Lower leg skin (tissue), 4 donors: ENCODE data around the gene MCM9. TPM values are rescaled to one million over a fixed set of nuclear protein-coding genes. Genes with fewer than 3 reads are reported as not detected.
A peak's percentile ranks its signal among the peaks of the same experiment; 100 is the strongest.

Experiments used
- DNase-seq, 2 donors: peaks; one replicate each; pipeline ENCODE4 v3.0.0-alpha.2; 2019; ENCODE audit warnings: low spot score in 2 of 2
- H3K4me3 ChIP-seq: fragments of 200-600 bp; sonication (generic); 2 replicates; pipeline ENCODE4 v1.5.1; 2017; ENCODE audit warnings: mild to moderate bottlenecking, low read depth; ENCODE audit not compliant: poor library complexity, severe bottlenecking
- POLR2A ChIP-seq, 2 donors: fragments of 450-650 bp; IDR thresholded peaks; one replicate each; pipeline ENCODE4 v1.6.1; 2016 to 2017; ENCODE audit warnings: antibody characterized with exemption in 2 of 2, mild to moderate bottlenecking in 1 of 2, moderate library complexity in 1 of 2
- WGBS, 2 donors: methylation state at CpG; one replicate each; pipeline ENCODE4 v1.1.5; 2018; 5-methylcytosine and 5-hydroxymethylcytosine counted together
- intact Hi-C: fragments of 100-400 bp; cut with DNase I; formaldehyde crosslinking; loops from one replicate; pipeline ENCODE4 v1.15.0; 2023; ENCODE audit warnings: low total_unique reads
- total RNA-seq, 4 donors: library from RNA; depleted of rRNA; stranded (reverse); fragments of >200 nt; gene quantifications; one replicate each; pipeline ENCODE4 v1.1.0, GENCODE V29; 2016
- TF ChIP-seq, protein P1 (sequence below), 3 donors: fragments of 450-650 bp; IDR thresholded peaks; one replicate each; pipeline ENCODE4 v1.5.1; 2016; ENCODE audit warnings: antibody characterized with exemption in 3 of 3, mild to moderate bottlenecking in 3 of 3, moderate library complexity in 2 of 3

The MCM9 gene
- total RNA-seq, 4 donors from 2014 or later: 21.3 to 29.6 (median 27.6) TPM

DNA sequence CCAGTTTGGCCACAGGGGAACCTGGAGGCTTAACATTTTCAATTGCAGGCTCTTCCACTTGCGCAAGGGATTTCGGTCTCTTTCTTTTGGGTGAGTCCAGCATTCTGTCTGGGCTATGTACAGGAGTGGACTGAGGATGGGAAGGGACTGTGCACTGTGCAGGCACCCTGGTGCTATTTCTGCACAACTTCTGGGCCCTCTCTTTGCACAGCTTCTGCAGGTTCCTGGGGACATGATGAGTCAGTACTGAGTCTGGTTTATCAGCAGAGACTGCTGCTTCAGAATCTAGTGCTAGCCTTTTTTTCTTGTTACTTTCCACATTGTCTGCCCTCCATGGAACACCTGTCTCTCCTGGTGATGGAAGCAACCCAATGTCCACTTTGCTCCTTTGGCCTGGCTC is 119.5 kb downstream of the MCM9 start:
- intact Hi-C loops: no loop called here
- H3K4me3 ChIP-seq: no peak overlapping the region
- 93 to 97% methylated on average over 2 of the region's 2 CpGs for WGBS, 2 donors
- DNase-seq: no peak
- TF ChIP-seq, protein P1, sequence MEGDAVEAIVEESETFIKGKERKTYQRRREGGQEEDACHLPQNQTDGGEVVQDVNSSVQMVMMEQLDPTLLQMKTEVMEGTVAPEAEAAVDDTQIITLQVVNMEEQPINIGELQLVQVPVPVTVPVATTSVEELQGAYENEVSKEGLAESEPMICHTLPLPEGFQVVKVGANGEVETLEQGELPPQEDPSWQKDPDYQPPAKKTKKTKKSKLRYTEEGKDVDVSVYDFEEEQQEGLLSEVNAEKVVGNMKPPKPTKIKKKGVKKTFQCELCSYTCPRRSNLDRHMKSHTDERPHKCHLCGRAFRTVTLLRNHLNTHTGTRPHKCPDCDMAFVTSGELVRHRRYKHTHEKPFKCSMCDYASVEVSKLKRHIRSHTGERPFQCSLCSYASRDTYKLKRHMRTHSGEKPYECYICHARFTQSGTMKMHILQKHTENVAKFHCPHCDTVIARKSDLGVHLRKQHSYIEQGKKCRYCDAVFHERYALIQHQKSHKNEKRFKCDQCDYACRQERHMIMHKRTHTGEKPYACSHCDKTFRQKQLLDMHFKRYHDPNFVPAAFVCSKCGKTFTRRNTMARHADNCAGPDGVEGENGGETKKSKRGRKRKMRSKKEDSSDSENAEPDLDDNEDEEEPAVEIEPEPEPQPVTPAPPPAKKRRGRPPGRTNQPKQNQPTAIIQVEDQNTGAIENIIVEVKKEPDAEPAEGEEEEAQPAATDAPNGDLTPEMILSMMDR (IDR thresholded peaks at IDR 0.05): no peak
- no peak for TF ChIP-seq POLR2A (IDR thresholded peaks at IDR 0.05)

DNA sequence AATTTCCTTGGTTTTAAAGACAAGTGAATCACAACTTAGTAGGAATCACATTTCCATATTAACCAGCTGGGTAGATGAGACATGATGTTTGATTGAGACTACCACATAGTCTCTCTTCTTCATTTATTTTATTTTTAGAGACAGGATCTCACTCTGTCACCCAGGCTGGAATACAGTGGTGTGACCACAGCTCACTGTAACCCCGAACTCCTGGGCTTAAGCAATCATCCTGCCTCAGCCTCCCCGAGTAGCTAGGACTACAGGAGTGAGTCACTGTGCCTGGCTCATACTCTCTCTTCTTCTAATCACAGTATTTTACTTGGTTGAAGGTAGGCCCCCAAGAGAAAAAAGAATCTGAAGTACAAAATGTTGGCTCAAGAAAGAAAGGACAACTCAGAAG is 121.2 kb downstream of the MCM9 start:
- DNase-seq: no peak
- TF ChIP-seq, protein P1 (IDR thresholded peaks at IDR 0.05): no peak
- no peak for TF ChIP-seq POLR2A (IDR thresholded peaks at IDR 0.05)
- H3K4me3 ChIP-seq: no peak overlapping the region
- WGBS, 2 donors: 67 to 79% methylated on average over 2 of the region's 2 CpGs
- intact Hi-C loops: no loop called here

DNA sequence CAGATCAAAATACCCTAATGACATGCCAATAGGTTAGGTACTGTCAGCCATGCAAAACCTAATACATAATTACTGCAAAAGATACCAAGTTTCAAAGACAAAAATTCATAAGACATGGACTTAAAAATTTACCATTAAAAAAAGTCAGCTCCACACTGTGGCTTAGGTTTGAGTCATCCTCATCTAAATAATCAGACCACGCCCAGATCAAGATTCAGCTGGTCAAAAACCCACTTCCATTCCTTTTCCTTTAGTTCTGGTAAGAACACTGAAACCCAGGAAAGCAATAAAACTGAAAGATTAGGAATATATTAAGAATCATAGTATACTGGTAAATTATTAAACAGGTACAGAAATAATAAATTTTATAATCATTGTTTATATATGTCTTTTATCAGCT is 122.0 kb downstream of the MCM9 start:
- WGBS, 2 donors: 84 to 87% methylated on average over 1 of the region's 1 CpG
- TF ChIP-seq, protein P1 (IDR thresholded peaks at IDR 0.05): no peak
- no peak for TF ChIP-seq POLR2A (IDR thresholded peaks at IDR 0.05)
- no peak overlapping the region for H3K4me3 ChIP-seq
- intact Hi-C loops: no loop called here
- no peak for DNase-seq

DNA sequence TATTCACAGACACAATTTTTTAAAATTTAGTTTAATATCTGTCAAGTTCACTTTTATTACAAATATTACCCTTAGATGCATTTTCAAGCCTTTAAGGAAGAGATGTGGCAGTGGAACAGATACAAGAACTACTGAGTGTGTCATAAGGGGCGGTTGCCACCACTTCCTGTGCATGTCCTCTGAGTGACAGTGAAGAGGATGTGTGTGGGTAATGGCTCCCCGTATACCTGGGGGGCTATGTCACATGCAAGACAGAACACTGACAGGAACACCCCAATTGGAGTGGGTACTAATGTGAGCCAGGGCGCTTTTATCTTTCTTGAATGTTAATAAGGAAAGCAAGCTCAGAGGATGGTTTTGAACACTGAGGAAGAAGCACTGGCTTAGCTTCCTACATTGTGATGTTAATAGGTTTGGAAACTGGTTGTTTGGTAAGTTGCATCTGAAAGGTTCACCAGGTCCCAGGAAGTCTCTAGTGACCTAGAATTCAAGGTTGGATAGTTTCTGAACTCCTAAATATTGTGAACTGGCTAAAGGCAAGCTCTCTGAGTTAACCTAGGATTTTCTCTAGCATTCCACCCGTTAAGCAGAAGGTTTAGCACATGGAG is 124.4 kb downstream of the MCM9 start:
- DNase-seq: peak in 1 of 2 donors; percentile 20
- intact Hi-C loops: no loop called here
- no peak for TF ChIP-seq POLR2A (IDR thresholded peaks at IDR 0.05)
- TF ChIP-seq, protein P1 (IDR thresholded peaks at IDR 0.05): no peak
- H3K4me3 ChIP-seq: no peak overlapping the region
- 63 to 84% methylated on average over 4 of the region's 4 CpGs for WGBS, 2 donors

DNA sequence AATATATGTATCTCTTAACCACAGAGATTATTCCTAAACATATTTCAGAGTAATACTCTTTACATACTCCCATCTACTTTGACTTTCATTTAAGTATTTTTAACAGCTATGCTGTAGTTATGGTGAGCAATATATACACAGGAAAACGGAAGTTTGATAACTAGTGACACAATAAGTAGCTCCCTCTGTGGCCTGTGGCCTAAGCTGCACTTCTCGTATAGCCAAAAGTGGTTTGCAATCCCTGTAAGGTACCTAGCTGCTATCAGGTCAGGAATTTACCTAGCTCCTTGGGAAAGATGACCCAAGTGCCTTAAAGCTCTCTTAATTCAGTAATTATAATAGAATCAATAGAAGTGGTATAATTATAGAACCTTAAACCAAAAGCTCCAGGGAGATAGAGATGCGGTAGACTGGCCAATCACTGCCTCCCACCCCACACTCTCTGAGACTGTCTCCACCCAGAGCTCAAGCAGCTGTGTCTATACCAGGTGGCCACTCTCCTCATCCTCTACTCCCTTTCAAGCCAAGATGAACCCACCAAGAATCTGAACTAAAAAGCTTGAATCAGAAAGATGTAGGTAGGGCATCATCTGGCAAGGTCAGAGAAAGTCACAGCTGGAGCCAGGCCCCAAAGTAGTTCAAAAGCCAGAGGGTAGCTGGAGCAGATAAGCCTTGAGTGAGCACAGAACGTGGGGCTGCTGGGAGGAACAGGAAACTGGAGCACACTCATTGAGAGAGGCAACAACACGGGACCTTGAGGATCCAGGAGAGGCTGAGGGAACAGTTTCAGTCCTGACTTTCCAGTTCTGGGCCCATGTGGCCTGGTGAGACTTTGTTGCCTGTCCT is 125.9 kb downstream of the MCM9 start:
- no peak overlapping the region for H3K4me3 ChIP-seq
- WGBS, 2 donors: 78 to 84% methylated on average over 5 of the region's 5 CpGs
- TF ChIP-seq, protein P1 (IDR thresholded peaks at IDR 0.05): no peak
- no peak for TF ChIP-seq POLR2A (IDR thresholded peaks at IDR 0.05)
- intact Hi-C loops: no loop called here
- DNase-seq: no peak
